ENCODE measurements around the gene KIR2DL3. TPM values are rescaled to one million over a fixed set of nuclear protein-coding genes. Genes with fewer than 3 reads are reported as not detected.
A peak's percentile ranks its signal among the peaks of the same experiment; 100 is the strongest.

Gene KIR2DL3
- total RNA-seq, 1 experiment from 2014 or later = not detected

- CTCF ChIA-PET = no interaction called here
- POLR2A ChIA-PET = no interaction called here
- intact Hi-C loops (cut with micrococcal nuclease) = no loop called here
- H3K9me3 Mint-ChIP-seq (ENCODE audit: unreplicated experiment) = peaks cover 51% of the 10 kb centered on the region
- no peak overlapping the region for H3K27ac Mint-ChIP-seq (ENCODE audit: low read depth, unreplicated experiment)
- H3K4me3 Mint-ChIP-seq (ENCODE audit: unreplicated experiment) = no peak overlapping the region
- TF ChIP-seq CTCF (IDR thresholded peaks at IDR 0.05; ENCODE audit: unreplicated experiment) = no peak
- no peaks in the 10 kb centered on the region for H3K27me3 Mint-ChIP-seq (ENCODE audit: insufficient read depth, unreplicated experiment)
- no peaks in the 10 kb centered on the region for H3K4me1 Mint-ChIP-seq (ENCODE audit: insufficient read depth, unreplicated experiment)
- H3K36me3 Mint-ChIP-seq (ENCODE audit: insufficient read depth, unreplicated experiment) = no peaks in the 10 kb centered on the region
- no TSS peak for BruUV-seq (replicated peaks)
- no peak for DNase-seq (ENCODE audit: unreplicated experiment)
Measured at GRCh38 chr19:54790711-54791110, 52.4 kb downstream of the KIR2DL3 start.

DNA sequence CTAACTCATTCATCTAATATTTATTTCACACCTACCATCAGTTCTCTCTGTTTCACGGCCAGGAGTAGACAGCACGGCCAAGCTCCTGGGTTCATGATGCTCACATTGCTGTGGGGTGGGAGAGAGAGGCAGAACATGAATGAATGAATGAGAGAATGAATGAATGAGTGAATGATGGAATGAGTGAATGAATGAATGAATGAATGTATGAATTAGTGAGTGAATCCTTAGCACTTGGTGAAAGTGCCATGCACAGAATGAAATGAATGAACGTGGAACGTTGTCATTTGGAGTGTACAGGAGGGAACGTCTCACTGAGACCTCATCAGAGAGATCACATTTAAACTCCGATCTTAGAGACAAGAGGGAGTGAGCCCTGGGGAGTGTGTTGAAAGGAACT, 53.2 kb downstream of the KIR2DL3 start:
- BruUV-seq (replicated peaks) = no TSS peak
- DNase-seq (ENCODE audit: unreplicated experiment) = no peak
- ChIA-PET CTCF (no interaction called here), POLR2A (no interaction called here)
- intact Hi-C loops (cut with micrococcal nuclease) = no loop called here
- no peak for TF ChIP-seq CTCF (IDR thresholded peaks at IDR 0.05; ENCODE audit: unreplicated experiment)
- H3K27ac Mint-ChIP-seq (ENCODE audit: low read depth, unreplicated experiment) = no peak overlapping the region
- no peaks in the 10 kb centered on the region for H3K27me3 Mint-ChIP-seq (ENCODE audit: insufficient read depth, unreplicated experiment)
- H3K9me3 Mint-ChIP-seq (ENCODE audit: unreplicated experiment) = peaks cover 49% of the 10 kb centered on the region
- H3K4me1 Mint-ChIP-seq (ENCODE audit: insufficient read depth, unreplicated experiment) = no peaks in the 10 kb centered on the region
- H3K36me3 Mint-ChIP-seq (ENCODE audit: insufficient read depth, unreplicated experiment) = no peaks in the 10 kb centered on the region
- no peak overlapping the region for H3K4me3 Mint-ChIP-seq (ENCODE audit: unreplicated experiment)

DNA sequence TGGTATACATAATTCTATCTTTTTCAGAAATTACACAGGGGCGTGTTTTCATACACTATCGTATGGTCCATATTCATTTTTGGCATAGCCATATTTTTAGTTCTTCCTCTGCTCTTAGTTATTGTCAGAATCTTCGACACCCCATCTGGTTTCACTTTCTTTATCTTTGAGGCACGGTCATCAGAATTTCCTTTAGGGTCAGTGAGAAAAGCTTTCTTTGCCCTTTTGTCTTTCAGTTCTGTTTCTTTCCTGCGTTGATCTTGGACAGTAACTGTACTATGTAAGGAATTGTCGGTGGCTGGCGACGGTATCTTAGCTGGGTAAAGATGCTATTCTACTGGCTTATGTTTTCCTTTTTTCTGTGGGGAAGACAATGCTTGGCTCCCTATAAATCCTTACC, 54.5 kb downstream of the KIR2DL3 start:
- peak; percentile 2 for DNase-seq (ENCODE audit: unreplicated experiment)
- Mint-ChIP-seq H3K36me3 (ENCODE audit: insufficient read depth, unreplicated experiment) (no peaks in the 10 kb centered on the region), H3K27ac (ENCODE audit: low read depth, unreplicated experiment) (no peak overlapping the region), H3K4me1 (ENCODE audit: insufficient read depth, unreplicated experiment) (no peaks in the 10 kb centered on the region), H3K4me3 (ENCODE audit: unreplicated experiment) (peak overlapping the region; percentile 60), H3K27me3 (ENCODE audit: insufficient read depth, unreplicated experiment) (no peaks in the 10 kb centered on the region), H3K9me3 (ENCODE audit: unreplicated experiment) (peaks cover 46% of the 10 kb centered on the region)
- no peak for TF ChIP-seq CTCF (IDR thresholded peaks at IDR 0.05; ENCODE audit: unreplicated experiment)
- ChIA-PET POLR2A (interaction anchor here (0.8 to 1.0 kb wide), 2 partner anchors 22 to 32 kb away, joined by 3 read pairs; no protein-coding TSS in a partner anchor), CTCF (interaction anchor here (0.5 to 0.6 kb wide), 2 partner anchors 42 to 187 kb away, joined by 3 to 4 read pairs; no protein-coding TSS in a partner anchor)
- BruUV-seq (replicated peaks) = no TSS peak
- intact Hi-C loops (cut with micrococcal nuclease) = no loop called here

DNA sequence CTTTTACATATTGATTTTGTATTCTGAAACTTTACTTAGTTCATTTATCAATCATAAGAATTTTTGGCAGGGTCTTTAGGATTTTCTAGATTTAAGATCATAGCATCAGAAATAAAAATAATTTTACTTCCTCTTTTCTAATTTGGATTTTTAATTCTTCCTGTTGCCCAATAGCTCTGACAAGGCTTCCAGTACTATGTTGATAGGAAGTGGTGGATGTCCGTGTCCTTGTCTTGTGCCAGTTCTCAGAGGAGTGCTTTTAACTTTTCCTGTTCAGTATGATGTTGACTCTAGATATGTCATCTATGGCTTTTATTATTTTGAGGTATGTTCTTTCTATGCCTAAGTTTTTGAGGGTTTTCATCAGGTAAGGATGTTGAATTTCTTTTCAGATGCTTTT, 57.4 kb downstream of the KIR2DL3 start:
- no peak for TF ChIP-seq CTCF (IDR thresholded peaks at IDR 0.05; ENCODE audit: unreplicated experiment)
- Mint-ChIP-seq H3K36me3 (ENCODE audit: insufficient read depth, unreplicated experiment) (no peaks in the 10 kb centered on the region), H3K9me3 (ENCODE audit: unreplicated experiment) (peaks cover 26% of the 10 kb centered on the region), H3K4me3 (ENCODE audit: unreplicated experiment) (no peak overlapping the region), H3K4me1 (ENCODE audit: insufficient read depth, unreplicated experiment) (no peaks in the 10 kb centered on the region), H3K27me3 (ENCODE audit: insufficient read depth, unreplicated experiment) (no peaks in the 10 kb centered on the region), H3K27ac (ENCODE audit: low read depth, unreplicated experiment) (no peak overlapping the region)
- BruUV-seq (replicated peaks) = no TSS peak
- no peak for DNase-seq (ENCODE audit: unreplicated experiment)
- ChIA-PET CTCF (no interaction called here), POLR2A (interaction anchor here (0.7 kb wide), 1 partner anchor 126 kb away, joined by 3 read pairs; no protein-coding TSS in a partner anchor)
- intact Hi-C loops (cut with micrococcal nuclease) = no loop called here

Other genes starting within 250 kb of the KIR2DL3 start
- gene LAIR2, start 235.7 kb upstream of the KIR2DL3 start, total RNA-seq (2022) = not detected in 2 replicates
- not detected in 2 replicates for gene LILRA2, start 164.7 kb upstream of the KIR2DL3 start, total RNA-seq (2022)
- not detected in 2 replicates for gene LILRA1, start 144.9 kb upstream of the KIR2DL3 start, total RNA-seq (2022)
- gene LILRB1, start 108.0 kb upstream of the KIR2DL3 start, total RNA-seq (2022) = not detected in 2 replicates
- gene LILRB4, start 75.5 kb upstream of the KIR2DL3 start, total RNA-seq (2022) = not detected in 2 replicates
- gene KIR3DL3, start 14.1 kb upstream of the KIR2DL3 start, total RNA-seq (2022) = not detected in 2 replicates
- gene KIR2DL1, start 31.3 kb downstream of the KIR2DL3 start, total RNA-seq (2022) = not detected in 2 replicates
- not detected in 2 replicates for gene KIR2DL4, start 65.1 kb downstream of the KIR2DL3 start, total RNA-seq (2022)
- not detected in 2 replicates for gene KIR3DL1, start 78.0 kb downstream of the KIR2DL3 start, total RNA-seq (2022)
- gene KIR2DS4, start 94.2 kb downstream of the KIR2DL3 start, total RNA-seq (2022) = not detected in 2 replicates
- not detected in 2 replicates for gene KIR3DL2, start 111.9 kb downstream of the KIR2DL3 start, total RNA-seq (2022)
- gene FCAR, start 135.7 kb downstream of the KIR2DL3 start, total RNA-seq (2022) = not detected in 2 replicates
- not detected in 2 replicates for gene NCR1, start 167.6 kb downstream of the KIR2DL3 start, total RNA-seq (2022)
- gene NLRP7, start 209.0 kb downstream of the KIR2DL3 start, total RNA-seq (2022) = not detected in 2 replicates
- gene NLRP2, start 227.9 kb downstream of the KIR2DL3 start, total RNA-seq (2022) = not detected in 2 replicates